KMS-11 (cell line): ENCODE results near the gene THTPA.
A peak's percentile ranks its signal among the peaks of the same experiment; 100 is the strongest.

Source experiments
- H2AFZ ChIP-seq: fragments of 200-600 bp; sonication (generic); 2 replicates; pipeline ENCODE4 v1.6.1; 2016; ENCODE audit warnings: antibody characterized with exemption, mixed run types, low read depth
- H3K27ac ChIP-seq: fragments of 200-600 bp; sonication (generic); 2 replicates; pipeline ENCODE4 v1.6.1; 2016; ENCODE audit warnings: mild to moderate bottlenecking, mixed run types
- H3K27me3 ChIP-seq: fragments of 200-600 bp; sonication (generic); 2 replicates; pipeline ENCODE4 v1.6.1; 2017; ENCODE audit warnings: mild to moderate bottlenecking, low read depth, mixed run types, moderate library complexity; ENCODE audit not compliant: insufficient read depth
- H3K36me3 ChIP-seq: fragments of 200-600 bp; sonication (generic); 2 replicates; pipeline ENCODE4 v1.6.1; 2017; ENCODE audit warnings: mild to moderate bottlenecking, mixed run types; ENCODE audit not compliant: insufficient read depth
- H3K4me1 ChIP-seq: fragments of 200-600 bp; sonication (generic); 2 replicates; pipeline ENCODE4 v1.6.1; 2016; ENCODE audit warnings: mild to moderate bottlenecking, low read depth, mixed run types; ENCODE audit not compliant: poor library complexity, severe bottlenecking
- H3K4me2 ChIP-seq: fragments of 200-600 bp; sonication (generic); 2 replicates; pipeline ENCODE4 v1.7.0; 2016; ENCODE audit warnings: mild to moderate bottlenecking, mixed run types
- H3K4me3 ChIP-seq: fragments of 200-600 bp; sonication (generic); IDR thresholded peaks from 2 replicates; pipeline ENCODE4 v1.6.1; 2017; ENCODE audit warnings: low read depth, low read length, mixed read lengths; ENCODE audit not compliant: insufficient read depth
- H3K79me2 ChIP-seq: fragments of 200-600 bp; sonication (generic); 2 replicates; pipeline ENCODE4 v1.6.1; 2016; ENCODE audit warnings: low read depth, mixed run types; ENCODE audit not compliant: insufficient read depth
- H3K9ac ChIP-seq: fragments of 200-600 bp; sonication (generic); 2 replicates; pipeline ENCODE4 v1.6.1; 2016; ENCODE audit warnings: mild to moderate bottlenecking, mixed run types
- H4K20me1 ChIP-seq: fragments of 200-600 bp; sonication (generic); 2 replicates; pipeline ENCODE4 v1.6.1; 2016; ENCODE audit warnings: mild to moderate bottlenecking, mixed run types; ENCODE audit not compliant: insufficient read depth
- TF ChIP-seq, protein P1 (sequence below): fragments of 200-600 bp; sonication (generic); conservative IDR thresholded peaks from 2 replicates; pipeline ENCODE4 v1.6.1; 2017; ENCODE audit warnings: low read depth, mild to moderate bottlenecking, antibody characterized with exemption, low read length, moderate library complexity, mixed read lengths

The THTPA gene

DNA sequence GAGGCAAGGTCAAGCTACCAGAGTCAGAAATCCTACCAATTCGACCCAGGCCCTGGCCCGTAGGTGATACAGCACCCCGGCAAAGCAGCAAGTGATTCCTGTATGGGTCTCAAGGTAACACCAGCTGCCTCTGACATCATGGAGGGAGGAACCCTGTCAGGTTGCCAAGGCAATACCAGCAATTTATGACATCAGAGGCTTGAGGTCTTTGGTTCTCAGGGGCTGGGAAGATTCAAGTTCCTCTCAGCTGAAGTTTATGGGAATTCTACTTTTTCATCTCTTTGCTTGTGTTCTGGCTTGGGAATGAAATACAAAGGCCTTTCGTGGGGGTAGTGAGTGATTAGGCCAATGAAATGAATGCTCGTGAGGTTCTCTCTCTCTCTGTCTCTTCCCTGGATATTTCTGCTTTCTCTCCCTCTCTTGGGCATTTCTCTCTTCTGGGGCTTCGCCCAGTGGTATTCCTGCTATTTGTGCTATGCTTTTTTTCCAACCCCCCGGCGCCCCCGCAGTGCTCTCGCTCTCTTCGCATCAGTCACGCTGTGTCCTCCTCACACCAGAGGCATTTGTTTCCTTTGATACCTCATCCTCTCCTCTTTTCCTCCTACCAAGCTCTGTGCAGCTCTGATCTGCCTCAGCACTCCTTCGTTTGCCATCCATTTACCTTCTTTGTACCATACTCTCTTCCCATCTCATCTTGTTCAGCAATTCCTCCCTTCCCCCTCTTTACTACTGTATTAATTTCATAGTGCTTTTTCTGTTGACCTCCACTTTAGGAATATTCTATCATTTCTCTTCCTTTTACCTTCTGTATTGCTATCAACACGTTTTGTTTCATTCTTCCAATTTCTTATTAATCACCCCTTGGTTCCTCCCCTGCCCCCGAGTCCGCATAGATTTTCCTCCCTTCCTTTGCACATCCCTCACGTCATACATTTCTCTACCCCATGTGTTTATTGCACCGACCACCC, 7.4 kb upstream of the THTPA start:
- H3K27ac ChIP-seq: no peak overlapping the region
- no peaks in the 10 kb centered on the region for H3K27me3 ChIP-seq
- no peak overlapping the region for H3K4me2 ChIP-seq
- no peaks in the 10 kb centered on the region for H3K4me1 ChIP-seq
- H3K36me3 ChIP-seq: no peaks in the 10 kb centered on the region
- no peak overlapping the region for H2AFZ ChIP-seq
- no peaks in the 10 kb centered on the region for H4K20me1 ChIP-seq
- H3K4me3 ChIP-seq: no peak overlapping the region
- H3K79me2 ChIP-seq: no peaks in the 10 kb centered on the region
- TF ChIP-seq, protein P1, sequence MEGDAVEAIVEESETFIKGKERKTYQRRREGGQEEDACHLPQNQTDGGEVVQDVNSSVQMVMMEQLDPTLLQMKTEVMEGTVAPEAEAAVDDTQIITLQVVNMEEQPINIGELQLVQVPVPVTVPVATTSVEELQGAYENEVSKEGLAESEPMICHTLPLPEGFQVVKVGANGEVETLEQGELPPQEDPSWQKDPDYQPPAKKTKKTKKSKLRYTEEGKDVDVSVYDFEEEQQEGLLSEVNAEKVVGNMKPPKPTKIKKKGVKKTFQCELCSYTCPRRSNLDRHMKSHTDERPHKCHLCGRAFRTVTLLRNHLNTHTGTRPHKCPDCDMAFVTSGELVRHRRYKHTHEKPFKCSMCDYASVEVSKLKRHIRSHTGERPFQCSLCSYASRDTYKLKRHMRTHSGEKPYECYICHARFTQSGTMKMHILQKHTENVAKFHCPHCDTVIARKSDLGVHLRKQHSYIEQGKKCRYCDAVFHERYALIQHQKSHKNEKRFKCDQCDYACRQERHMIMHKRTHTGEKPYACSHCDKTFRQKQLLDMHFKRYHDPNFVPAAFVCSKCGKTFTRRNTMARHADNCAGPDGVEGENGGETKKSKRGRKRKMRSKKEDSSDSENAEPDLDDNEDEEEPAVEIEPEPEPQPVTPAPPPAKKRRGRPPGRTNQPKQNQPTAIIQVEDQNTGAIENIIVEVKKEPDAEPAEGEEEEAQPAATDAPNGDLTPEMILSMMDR: no peak
- H3K9ac ChIP-seq: no peak overlapping the region

DNA sequence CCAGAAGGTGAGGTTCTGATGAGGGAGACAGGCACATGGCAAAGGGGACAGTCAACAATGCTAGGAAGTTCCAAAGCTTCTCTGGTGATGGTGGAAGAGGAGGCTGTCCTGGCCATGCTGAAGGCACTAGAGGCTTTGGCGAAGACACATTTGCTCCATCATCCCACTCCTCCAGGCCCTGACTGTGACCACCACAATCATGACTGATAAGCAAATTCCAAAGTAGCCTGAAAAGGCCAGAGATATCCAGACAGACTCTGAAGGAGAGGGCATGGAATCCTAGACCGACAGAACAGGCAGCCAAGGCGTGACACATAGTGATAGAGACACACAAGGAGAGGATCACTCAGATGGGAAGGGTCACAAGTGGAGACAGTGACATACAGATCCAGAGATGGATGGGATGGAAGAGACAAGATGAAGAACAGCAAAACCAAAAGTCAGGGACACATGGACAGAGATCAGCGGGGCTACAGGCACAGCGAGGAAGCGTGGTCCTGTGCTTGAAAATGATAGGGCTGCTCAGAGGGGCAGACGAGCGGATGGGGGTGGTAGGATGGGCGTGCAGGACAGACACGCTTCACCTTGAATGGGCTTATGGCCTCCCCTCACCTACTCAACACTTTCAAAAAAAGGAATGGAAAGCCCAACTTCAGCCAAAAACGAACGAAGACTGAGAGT, 5.8 kb upstream of the THTPA start:
- no peaks in the 10 kb centered on the region for H3K36me3 ChIP-seq
- no peak overlapping the region for H3K4me3 ChIP-seq
- H2AFZ ChIP-seq: no peak overlapping the region
- H4K20me1 ChIP-seq: no peaks in the 10 kb centered on the region
- TF ChIP-seq, protein P1: no peak
- H3K27ac ChIP-seq: no peak overlapping the region
- H3K4me1 ChIP-seq: peaks cover 5% of the 10 kb centered on the region
- H3K27me3 ChIP-seq: no peaks in the 10 kb centered on the region
- no peak overlapping the region for H3K4me2 ChIP-seq
- H3K79me2 ChIP-seq: no peaks in the 10 kb centered on the region
- H3K9ac ChIP-seq: no peak overlapping the region

DNA sequence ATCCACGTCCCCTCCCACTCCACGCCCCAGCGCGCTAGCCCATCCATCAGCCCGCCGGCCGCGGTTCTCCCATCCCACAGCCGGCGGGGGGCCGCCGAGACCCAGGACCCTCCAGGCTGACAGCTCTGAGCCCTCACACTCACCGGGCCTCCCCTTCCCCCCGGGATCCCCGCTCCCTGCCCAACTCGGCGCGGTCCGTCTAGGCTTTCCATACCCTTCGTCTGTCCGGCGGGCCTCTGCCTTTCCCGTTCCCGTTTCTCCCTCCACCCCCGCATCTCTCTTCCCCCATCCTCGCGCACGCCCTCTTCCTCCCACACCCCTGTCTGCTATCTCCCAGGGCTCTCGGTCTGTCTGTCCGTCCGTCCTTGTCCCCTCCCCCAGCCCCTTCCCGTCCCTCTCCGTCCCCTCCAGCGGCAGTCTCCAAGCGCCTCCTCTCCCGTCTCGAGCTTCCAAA, 5.2 kb upstream of the THTPA start:
- Histone ChIP-seq H3K36me3 (no peaks in the 10 kb centered on the region), H2AFZ (peak overlapping the region; percentile 75), H3K4me1 (peaks cover 6% of the 10 kb centered on the region), H3K4me3 (no peak overlapping the region), H4K20me1 (no peaks in the 10 kb centered on the region), H3K27me3 (no peaks in the 10 kb centered on the region), H3K9ac (peak overlapping the region; percentile 18; the same call in 1 of the 2 replicates), H3K4me2 (peak overlapping the region; percentile 39; the same call in 1 of the 2 replicates), H3K27ac (no peak overlapping the region), H3K79me2 (no peaks in the 10 kb centered on the region)
- TF ChIP-seq, protein P1: no peak

DNA sequence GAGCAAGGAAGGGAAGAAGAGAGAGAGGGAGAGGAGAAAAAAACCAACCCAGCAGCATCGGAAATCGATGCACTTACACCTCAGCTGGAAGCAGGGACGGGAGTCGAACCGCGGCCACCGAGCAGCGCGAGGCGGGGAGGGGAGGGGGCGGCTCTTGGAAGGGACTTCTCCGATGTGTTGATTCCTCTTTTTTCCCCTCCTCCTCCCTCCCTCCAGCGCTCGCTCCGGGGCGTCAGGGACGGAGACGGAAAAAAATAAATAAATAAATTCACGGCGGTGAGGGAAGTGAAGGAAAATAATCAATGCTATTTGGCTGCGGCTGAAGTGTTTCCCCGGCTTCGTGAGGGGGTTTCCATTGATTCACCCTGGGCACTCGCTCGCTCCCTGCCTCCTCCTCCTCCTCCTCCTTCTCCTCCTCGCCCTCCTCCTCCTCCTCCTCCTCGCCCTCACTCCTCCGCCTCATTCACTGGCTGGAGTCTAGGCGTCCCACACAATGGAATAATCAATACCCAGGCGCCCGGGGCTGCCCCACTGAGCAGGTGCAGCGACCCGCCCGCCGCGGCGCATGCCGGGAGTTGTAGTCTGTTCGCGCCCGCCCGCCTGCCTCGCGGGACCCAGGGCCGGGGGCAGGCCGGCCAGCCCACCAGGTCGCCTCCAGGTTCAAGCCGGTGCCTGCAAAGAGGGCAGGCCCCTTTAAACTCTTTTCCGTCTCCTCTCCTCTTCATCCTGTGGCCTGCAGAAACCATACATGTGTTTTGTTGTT, 4.6 kb upstream of the THTPA start, which contains the start of gene ZFHX2:
ZFHX2 (minus strand) TSS at position 500 of the 763 bp plus-strand sequence. CDS start 16,440 bp downstream, outside the sequence.
- Histone ChIP-seq H2AFZ (peak within 1 kb of the TSS; percentile 75), H3K27ac (no peak within 1 kb of the TSS), H3K79me2 (no peaks in the 10 kb centered on the region; the same call in 1 of the 2 replicates), H3K9ac (peak within 1 kb of the TSS; percentile 18; the same call in 1 of the 2 replicates), H3K36me3 (no peaks in the 10 kb centered on the region), H4K20me1 (no peaks in the 10 kb centered on the region), H3K4me2 (peak within 1 kb of the TSS; percentile 39), H3K27me3 (no peaks in the 10 kb centered on the region), H3K4me1 (peaks cover 6% of the 10 kb centered on the region), H3K4me3 (no peak within 1 kb of the TSS)
- TF ChIP-seq, protein P1: no peak
